GM21528 (cell line): Measurements from ENCODE around the gene FYB2.

Experiments
- ATAC-seq: cut with Tn5 transposase; IDR thresholded peaks from one replicate; pipeline ENCODE4 v1.9.1; 2021; ENCODE audit warnings: mild to moderate bottlenecking, moderate library complexity; ENCODE audit not compliant: unreplicated experiment, low FRiP score

FYB2 gene

DNA sequence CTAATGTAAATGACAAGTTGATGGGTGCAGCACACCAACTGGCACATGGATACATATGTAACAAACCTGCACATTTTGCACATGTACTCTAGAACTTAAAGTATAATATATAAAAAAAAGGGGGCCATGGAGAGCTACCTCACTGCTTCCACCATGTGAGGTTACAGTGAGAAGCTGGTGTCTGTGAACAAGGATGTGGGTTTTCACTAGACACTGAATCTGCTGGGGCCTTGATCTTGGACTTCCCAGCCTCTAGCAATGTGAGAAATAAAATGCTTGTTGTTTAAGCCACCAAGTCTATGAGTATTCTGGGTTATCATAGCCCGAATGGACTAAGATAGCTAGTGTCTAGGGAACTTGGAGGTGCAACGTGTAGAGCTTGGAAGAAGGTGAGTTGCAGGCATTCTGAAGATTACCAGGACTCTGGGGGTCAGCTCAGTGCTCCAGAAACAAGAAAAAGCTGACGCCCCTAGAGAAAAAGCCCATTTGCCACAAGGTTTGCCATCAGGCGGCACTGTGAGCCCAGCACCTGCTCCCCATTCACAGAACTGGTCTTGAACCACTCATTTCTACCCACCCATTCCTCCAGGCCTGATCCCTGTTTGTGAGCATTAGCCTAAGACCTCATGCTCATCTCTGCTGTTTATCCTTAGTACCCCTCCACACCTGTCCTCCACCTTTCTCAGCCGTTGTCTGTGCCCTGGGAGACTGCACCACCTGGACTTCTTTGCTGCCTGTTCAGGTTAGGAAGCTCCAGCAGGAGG is 15.1 kb upstream of the FYB2 start:
- no peak for ATAC-seq

DNA sequence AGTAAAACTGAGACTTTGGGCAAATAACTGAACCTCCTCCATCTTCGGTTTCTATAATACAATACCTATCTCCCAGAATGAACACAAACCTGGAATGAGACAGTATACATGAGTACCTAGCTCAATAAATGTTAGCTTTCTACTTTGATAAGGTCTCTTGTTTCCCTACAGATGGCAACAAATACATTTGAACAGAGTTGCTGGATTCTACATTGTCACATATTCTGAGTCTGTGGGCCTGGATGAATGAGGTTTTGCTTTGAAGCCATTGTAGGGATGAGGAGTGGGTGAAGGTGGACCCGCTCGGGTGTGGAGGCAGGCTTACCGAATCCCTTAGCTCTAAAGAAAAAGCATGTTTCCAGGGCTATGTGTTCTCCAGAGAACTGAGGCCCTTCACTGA is 13.9 kb upstream of the FYB2 start:
- ATAC-seq, result no peak

DNA sequence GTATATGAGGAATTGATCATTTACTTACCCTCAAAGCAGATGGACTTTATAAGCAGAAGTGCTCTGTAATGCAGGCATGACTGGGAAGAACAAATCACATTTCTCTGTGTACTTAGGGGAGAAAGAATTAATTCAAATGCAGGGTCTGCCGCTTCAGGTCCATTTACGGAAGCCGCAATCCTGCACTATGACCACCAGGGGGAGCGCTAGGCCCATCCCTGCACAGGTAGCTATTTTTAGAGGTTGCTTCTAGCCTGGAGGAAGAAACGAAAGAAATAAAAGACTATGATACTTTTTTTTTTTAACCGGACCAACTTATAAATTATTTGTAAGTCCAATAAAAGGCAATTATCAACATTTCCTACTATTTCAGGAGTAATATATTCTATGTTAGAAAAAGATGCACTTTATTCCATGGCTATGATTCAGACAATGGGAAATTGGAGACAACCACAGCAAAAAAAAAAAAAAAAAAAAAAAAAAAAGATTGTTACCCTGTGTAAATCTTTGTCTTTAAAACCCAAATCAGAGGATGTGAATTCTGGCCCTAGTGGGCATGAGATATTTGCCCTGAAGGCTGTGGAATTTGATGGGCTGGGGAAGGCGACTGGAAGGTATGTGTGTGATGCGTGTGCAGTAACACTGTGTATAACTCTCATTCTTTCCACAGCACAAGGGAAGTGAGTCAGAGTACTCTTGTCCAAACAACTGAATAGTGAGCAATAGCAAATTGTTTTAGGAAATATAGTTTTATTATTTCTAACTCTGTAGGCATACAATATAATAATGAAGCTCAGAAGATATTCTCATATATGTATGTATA is 12.9 kb upstream of the FYB2 start:
- no peak for ATAC-seq

DNA sequence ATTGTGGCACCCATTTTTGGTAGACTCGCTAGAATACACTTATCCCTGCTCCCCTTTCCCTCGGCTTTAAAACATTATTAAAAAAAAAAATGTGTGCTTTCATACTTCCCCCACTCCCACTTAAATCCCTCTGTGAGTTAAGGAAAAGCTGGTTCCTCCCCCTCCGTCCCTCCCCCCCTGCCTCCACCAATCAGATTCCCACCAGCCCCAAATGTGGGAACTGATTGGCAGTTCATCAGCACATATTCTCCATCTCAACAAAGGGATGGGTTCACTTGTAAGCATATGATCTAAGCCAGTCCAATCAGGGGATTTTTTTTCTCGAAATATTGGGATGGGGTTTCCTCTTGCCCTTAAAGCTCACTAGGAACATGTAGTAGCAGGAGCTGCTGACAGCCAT is 10.8 kb upstream of the FYB2 start:
- no peak for ATAC-seq

DNA sequence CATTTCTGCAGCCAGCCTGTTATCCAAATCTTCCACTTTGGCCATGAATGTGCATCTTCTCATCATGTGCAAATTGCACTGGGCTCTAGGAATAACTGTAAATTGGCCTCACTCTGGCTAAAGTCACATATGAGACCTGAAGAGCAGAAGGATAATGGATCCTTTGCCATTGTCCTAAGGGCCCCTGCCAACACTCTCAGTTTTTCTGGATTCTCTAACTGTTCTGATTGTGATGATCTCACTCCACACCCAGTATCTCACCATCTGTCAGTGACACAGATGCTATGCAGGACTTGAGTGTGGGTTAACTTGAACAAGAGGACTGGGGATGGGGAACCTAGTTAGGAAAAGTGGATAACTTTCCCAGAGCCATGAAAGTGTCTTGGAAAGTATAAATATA is 8.5 kb upstream of the FYB2 start:
- no peak for ATAC-seq

- no peak for ATAC-seq
Measured at GRCh38 chr1:56825436-56825835, 6.2 kb upstream of the FYB2 start.

GRCh38 chr1:56824938-56825337 is 5.7 kb upstream of the FYB2 start:
- ATAC-seq, result no peak

- no peak for ATAC-seq
Measured at GRCh38 chr1:56824271-56824670, 5.1 kb upstream of the FYB2 start.

GRCh38 chr1:56821462-56821797 is 2.2 kb upstream of the FYB2 start:
- no peak for ATAC-seq

DNA sequence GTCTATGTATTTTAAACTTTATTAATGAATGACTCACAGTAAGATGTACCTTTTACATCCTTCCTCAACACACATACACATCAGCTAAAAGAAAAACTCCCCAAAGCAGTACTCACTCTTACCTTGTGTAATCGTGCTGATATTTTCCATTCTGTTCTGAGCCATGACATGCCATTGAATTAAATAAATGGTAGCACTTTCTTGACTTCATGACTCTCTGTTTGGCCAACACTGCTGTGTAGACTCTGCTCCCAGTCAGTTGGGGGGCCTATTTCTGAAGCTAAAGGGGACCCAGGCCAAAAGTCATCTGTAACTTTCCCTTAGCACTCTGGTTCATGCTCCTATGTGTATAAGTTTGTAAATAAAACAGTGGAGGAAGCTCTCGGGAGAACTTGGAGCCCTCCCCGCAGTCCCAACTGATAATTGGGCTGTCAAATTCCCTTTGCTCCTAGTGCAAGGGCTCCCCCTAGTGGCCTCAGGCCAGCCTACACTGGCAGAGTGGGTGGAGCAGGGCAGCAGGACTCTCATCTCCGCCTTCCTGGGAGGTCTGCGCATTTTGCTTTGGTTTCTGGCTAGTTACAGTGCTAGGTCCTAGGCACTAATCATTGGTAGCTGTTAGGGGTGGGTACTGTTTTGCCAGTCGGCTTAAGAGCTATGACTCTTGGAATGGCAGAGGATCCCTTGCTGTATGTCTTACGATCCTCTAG is 1.7 kb upstream of the FYB2 start:
- peak; percentile 72 for ATAC-seq

DNA sequence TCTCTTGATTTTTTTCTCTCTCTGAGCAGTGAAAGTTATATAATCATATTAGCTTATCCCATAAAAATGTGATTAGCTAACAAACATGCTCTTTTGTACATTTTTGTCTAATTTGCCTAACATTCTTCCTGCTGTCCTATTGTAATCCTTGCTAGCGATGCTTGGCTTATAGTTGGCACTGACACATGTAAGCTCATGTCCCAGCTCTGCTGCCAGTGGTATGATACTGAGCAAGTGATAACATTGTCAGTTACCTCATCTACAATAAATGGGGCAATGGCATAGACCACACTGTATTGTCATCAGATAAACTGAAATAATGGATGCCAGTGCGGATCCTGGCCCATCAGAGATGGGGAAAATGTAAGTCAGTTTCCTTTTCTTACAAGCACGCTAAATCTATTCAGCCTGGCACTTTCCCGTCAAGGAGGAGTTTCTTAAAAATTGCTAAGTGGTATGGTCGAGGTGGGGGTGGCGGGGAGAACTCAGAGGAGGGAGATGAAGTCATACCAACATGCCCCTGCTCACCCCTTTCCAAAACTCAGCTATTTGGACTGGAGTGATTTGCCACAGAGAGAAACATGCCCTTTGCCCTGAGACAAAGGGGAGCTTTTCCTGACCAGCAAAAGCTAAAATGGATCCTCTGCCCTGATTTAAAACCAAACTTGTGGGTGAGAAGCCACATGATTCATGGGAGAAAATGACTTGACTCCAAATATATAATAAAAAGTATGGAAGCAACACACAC is 1.3 kb downstream of the FYB2 start:
- ATAC-seq, result no peak

- ATAC-seq, result no peak
Measured at GRCh38 chr1:56816909-56817308, 2.3 kb downstream of the FYB2 start.

DNA sequence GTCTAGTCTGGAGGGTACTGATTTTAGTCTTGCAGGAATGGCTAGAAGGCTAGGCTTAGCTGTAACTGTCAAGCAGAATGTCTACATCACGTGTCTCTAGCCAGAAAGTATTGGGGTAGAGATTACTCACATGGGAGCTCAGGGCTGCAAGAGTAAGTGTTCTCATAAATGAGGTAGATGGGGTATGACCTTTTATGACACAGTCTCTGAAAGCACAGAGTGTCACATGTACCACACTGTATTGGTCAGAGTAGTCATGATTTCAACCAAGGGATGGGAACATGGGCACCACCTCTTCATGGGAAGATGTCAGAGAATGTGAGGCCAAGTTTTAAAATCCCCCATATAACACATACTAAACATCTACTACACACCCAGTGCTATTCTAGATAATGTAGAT is 2.9 kb downstream of the FYB2 start:
- ATAC-seq, result no peak

DNA sequence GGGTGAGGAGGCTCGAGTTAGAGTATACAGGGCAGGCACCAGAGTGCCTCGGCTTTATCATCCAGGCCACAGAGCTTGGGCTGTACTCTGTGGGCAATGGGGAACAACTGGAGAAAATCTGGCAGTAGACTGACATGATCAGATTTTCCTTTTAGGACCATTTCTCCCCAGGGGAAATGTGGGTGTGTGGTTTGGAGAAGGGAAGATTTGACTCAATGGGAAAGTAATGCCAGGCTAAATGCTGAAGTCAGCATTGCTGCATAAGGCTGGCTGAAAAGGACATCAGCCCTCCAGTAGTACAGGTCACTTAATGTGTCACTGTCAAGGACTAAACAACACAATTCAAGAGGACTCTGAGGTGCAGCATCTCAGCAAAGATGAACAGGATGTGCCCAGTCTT is 5.0 kb downstream of the FYB2 start:
- no peak for ATAC-seq

GRCh38 chr1:56811331-56811730 is 7.9 kb downstream of the FYB2 start:
- ATAC-seq, result no peak

- no peak for ATAC-seq
Measured at GRCh38 chr1:56808410-56808809, 10.8 kb downstream of the FYB2 start.

- ATAC-seq, result no peak
Measured at GRCh38 chr1:56806804-56807203, 12.4 kb downstream of the FYB2 start.

GRCh38 chr1:56803561-56804156 is 15.5 kb downstream of the FYB2 start:
- ATAC-seq, result no peak

DNA sequence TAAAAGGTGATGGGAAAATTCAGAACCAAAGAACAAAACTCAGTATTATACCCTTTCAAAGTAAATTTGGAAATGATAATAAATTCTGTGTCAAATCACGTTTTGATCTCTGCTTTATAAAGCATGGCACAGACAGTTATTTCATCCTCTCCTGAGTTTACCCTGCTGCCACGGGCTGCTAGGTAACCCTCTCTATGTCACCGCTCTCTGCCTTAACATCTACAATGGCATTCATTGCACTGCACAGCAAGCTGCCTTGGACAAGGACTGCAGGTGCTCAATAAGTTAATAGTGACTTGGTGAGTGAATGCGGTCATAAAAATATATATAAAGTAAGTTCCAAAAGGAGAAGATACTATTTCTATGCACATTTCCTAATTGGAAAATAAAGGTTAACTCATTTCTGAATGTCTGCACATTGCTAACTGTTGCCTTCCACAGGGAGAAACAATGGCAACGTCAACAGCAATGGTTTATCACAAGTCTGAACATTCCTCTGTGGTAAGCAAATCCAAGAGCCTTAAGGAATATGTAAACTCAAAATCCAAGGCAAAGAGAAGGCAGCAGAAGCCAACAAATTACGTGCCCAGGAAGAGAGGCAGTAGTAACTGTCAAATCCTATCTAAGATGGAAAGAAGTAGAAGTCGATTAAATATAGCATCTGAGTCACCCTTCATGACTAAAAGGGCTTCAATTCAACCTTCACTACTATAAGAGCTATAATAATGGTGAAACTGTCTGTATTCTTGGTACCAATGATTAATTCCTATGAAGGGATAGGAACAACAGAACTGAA is 19.4 kb downstream of the FYB2 start:
- ATAC-seq, result no peak

DNA sequence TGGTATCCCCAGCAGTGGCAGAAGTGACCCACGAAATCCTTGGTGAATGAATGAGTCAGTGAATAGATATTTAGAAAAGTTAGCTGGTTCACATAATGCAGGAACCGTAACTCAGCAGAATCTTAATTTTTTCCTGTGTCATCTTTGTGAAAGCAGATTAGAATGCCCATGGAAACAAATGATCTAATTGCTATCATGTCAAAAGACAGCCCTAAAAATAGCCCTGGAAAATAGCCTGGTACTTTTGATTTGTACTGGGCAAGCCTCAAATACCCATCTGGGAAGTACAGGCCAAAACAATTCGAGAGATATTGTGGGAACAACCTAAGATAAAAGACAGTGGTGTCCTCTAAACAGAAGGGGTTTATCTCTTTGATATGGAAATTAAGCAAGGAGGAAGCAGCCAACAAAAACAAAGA is 21.1 kb downstream of the FYB2 start:
- no peak for ATAC-seq
